ENCODE data around the gene TIPIN.
"Not testable (repeated sequence)": the region's sequence is repeated elsewhere in the genome, so short reads cannot be mapped to it uniquely, and the experiment has no call there.

TIPIN gene

GRCh38 chr15:66381376-66381775 lies 24.9 kb upstream of the TIPIN start:
- H3K27ac ChIP-seq (ENCODE audit: extremely low read depth, low read depth, low read length); H3K4me1 ChIP-seq (ENCODE audit: control insufficient read depth, insufficient read depth, low read length); H3K36me3 ChIP-seq (ENCODE audit: control insufficient read depth in 2 of 2, insufficient read depth in 1 of 2, low read length in 2 of 2); H3K9me3 ChIP-seq (ENCODE audit: control insufficient read depth, insufficient read depth, low read depth, low read length); H3K4me3 ChIP-seq (ENCODE audit: low read depth, low read length): not testable (repeated sequence)
- ChIA-PET POLR2A (interaction anchor here (0.6 kb wide), 1 partner anchor 16 kb away, joined by 4 read pairs; no protein-coding TSS in a partner anchor), CTCF (interaction anchor here (1.2 kb wide), 1 partner anchor 117 kb away, joined by 4 read pairs; the partner anchor contains the start of gene SNAPC5)
- peak; percentile 39; the same call in 1 of the 2 replicates for TF ChIP-seq ATF2 (tag by site-specific recombination; IDR thresholded peaks at IDR 0.05; ENCODE audit: low read depth)

GRCh38 chr15:66378814-66379430 lies 22.4 kb upstream of the TIPIN start:
- Histone ChIP-seq H3K9me3 (ENCODE audit: control insufficient read depth, insufficient read depth, low read depth, low read length) (no peaks in the 10 kb centered on the region), H3K4me1 (ENCODE audit: control insufficient read depth, insufficient read depth, low read length) (no peaks in the 10 kb centered on the region), H3K27ac (ENCODE audit: extremely low read depth, low read depth, low read length) (no peak overlapping the region), H3K36me3 (ENCODE audit: control insufficient read depth in 2 of 2, insufficient read depth in 1 of 2, low read length in 2 of 2) (no peaks in the 10 kb centered on the region; a peak in 1 of 3 replicates), H3K4me3 (ENCODE audit: low read depth, low read length) (no peak overlapping the region)
- ChIA-PET CTCF (interaction anchor here (0.9 kb wide), 1 partner anchor 85 kb away, joined by 3 read pairs; no protein-coding TSS in a partner anchor), POLR2A (no interaction called here)
- no peak for TF ChIP-seq ZNF426 (tag by site-specific recombination; IDR thresholded peaks at IDR 0.05)
- TF ChIP-seq SCRT1 (tag by site-specific recombination; IDR thresholded peaks at IDR 0.05; ENCODE audit: borderline replicate concordance) = 0 out of 2 replicates have a peak, but pooled peaks have one; percentile 53
- no peak for TF ChIP-seq ZNF404 (tag by site-specific recombination; IDR thresholded peaks at IDR 0.05)
- no peak for TF ChIP-seq ZNF148 (tag by site-specific recombination; IDR thresholded peaks at IDR 0.05; ENCODE audit: borderline replicate concordance)
- no peak for TF ChIP-seq PRDM1 (tag by site-specific recombination; IDR thresholded peaks at IDR 0.05)
- no peak for TF ChIP-seq CTCF (tag by site-specific recombination; IDR thresholded peaks at IDR 0.05)
- TF ChIP-seq ZNF114 (tag by site-specific recombination; IDR thresholded peaks at IDR 0.05) = no peak
- no peak for TF ChIP-seq ZNF362 (tag by site-specific recombination; IDR thresholded peaks at IDR 0.05)
- TF ChIP-seq PRDM10 (tag by site-specific recombination; IDR thresholded peaks at IDR 0.05) = peak; percentile 91
- TF ChIP-seq ZSCAN4 (tag by site-specific recombination; IDR thresholded peaks at IDR 0.05) = no peak
- TF ChIP-seq ZBTB7A (tag by site-specific recombination; IDR thresholded peaks at IDR 0.05; ENCODE audit: low read depth) = no peak
- no peak for TF ChIP-seq ZFP3 (tag by site-specific recombination; IDR thresholded peaks at IDR 0.05; ENCODE audit: low read depth)
- TF ChIP-seq SCRT2 (tag by site-specific recombination; IDR thresholded peaks at IDR 0.05) = peak; percentile 83
